ENCODE data around the gene PAM.

- TF ChIP-seq ZNF274 (IDR thresholded peaks at IDR 0.05; ENCODE audit: borderline replicate concordance, extremely low read depth, low read length) (no peak), KDM4A (IDR thresholded peaks at IDR 0.05; ENCODE audit: low read depth, low read length, severe bottlenecking) (no peak), POLR2AphosphoS5 (IDR thresholded peaks at IDR 0.05; ENCODE audit: low read depth, low read length) (no peak)
Measured at GRCh38 chr5:103006921-103007320, 251.8 kb downstream of the PAM start.

Data from H1 (cell line).